ENCODE measurements around the gene SH2D2A. TPM values are rescaled to one million over a fixed set of nuclear protein-coding genes. Genes with fewer than 3 reads are reported as not detected.

SH2D2A gene
- total and polyA plus RNA-seq, 4 donors: 1.1 to 3.0 (median 2.0) TPM

- peaks cover 0 to 33% (median 6%) of the 10 kb centered on the region in 5 donors for H3K4me1 ChIP-seq (ENCODE audit: control insufficient read depth in 5 of 5, insufficient read depth in 5 of 5, low read length in 5 of 5)
- DNase-seq (peak in 2 of 3 donors; percentile 16 to 20), ATAC-seq (ENCODE audit: insufficient read depth, low FRiP score) (no peak)
- no peak overlapping the region for H3K4me3 ChIP-seq
- H3K9ac ChIP-seq (ENCODE audit: insufficient read depth in 1 of 2, low read length in 2 of 2): no peak overlapping the region
- peaks cover 6 to 77% (median 39%) of the 10 kb centered on the region in 3 donors for H3K27me3 ChIP-seq (ENCODE audit: control insufficient read depth in 3 of 3, insufficient read depth in 3 of 3, low read length in 2 of 3)
- no peaks in the 10 kb centered on the region for H3K36me3 ChIP-seq (ENCODE audit: control insufficient read depth in 4 of 4, insufficient read depth in 4 of 4, low read length in 4 of 4)
- no peak for TF ChIP-seq CTCF (IDR thresholded peaks at IDR 0.05; ENCODE audit: control extremely low read depth, extremely low read depth)
- H3K9me3 ChIP-seq (ENCODE audit: control insufficient read depth in 4 of 4, insufficient read depth in 3 of 4, low read length in 3 of 4): peaks cover 0 to 4% (median 0%) of the 10 kb centered on the region in 4 donors
- no peak overlapping the region for H3K27ac ChIP-seq (ENCODE audit: low read depth in 1 of 2, low read length in 1 of 2)
- 1 to 3% methylated on average over 33 of the region's 33 CpGs for WGBS, 2 donors
These were observed 43.0 kb upstream of the SH2D2A start for GRCh38 chr1:156859523-156860112.

DNA sequence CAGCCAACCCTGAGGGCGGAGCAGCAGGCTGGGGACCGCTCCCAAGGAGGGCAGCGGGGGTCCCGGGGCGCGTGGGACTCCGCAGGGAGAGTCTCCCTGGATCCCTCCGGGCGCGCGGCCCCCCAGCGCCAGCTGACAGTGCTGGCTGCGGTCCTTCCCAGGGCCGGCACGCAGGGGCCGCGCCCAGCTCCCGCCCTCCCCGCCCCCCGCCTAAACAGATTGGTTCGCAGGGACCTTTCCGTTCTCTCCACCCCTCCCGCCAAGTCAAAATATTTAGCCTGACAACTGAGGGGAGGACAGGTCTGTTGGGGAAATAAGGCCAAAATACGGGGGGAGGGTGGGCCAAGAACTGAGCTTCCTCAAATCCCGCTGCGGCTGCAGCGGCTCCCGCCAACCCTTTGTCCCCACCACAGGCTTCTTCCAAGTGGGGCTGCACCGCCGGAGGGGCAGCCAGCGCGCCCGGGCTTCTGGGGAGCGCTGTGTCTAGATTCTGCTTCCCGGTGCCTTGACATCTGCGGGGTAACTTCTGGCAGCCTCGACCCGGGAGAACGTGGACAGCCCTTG is 42.4 kb upstream of the SH2D2A start, which contains the start of gene INSRR:
INSRR (minus strand) TSS at position 159 of the 564 bp plus-strand sequence. CDS start 496 bp downstream, outside the sequence.
- TF ChIP-seq CTCF (IDR thresholded peaks at IDR 0.05; ENCODE audit: control extremely low read depth, extremely low read depth): no peak
- peaks cover 0 to 33% (median 6%) of the 10 kb centered on the region in 5 donors for H3K4me1 ChIP-seq (ENCODE audit: control insufficient read depth in 5 of 5, insufficient read depth in 5 of 5, low read length in 5 of 5)
- H3K27ac ChIP-seq (ENCODE audit: low read depth in 1 of 2, low read length in 1 of 2): no peak within 1 kb of the TSS
- DNase-seq: peak; percentile 9 to 26 (median 24)
- peaks cover 6 to 75% (median 39%) of the 10 kb centered on the region in 3 donors for H3K27me3 ChIP-seq (ENCODE audit: control insufficient read depth in 3 of 3, insufficient read depth in 3 of 3, low read length in 2 of 3)
- peaks cover 0 to 4% (median 0%) of the 10 kb centered on the region in 4 donors for H3K9me3 ChIP-seq (ENCODE audit: control insufficient read depth in 4 of 4, insufficient read depth in 3 of 4, low read length in 3 of 4)
- H3K4me3 ChIP-seq: no peak within 1 kb of the TSS
- 5 to 7% methylated on average over 37 to 39 of the region's 39 CpGs for WGBS, 2 donors
- H3K36me3 ChIP-seq (ENCODE audit: control insufficient read depth in 4 of 4, insufficient read depth in 4 of 4, low read length in 4 of 4): no peaks in the 10 kb centered on the region
- peak within 1 kb of the TSS in 1 of 2 donors; percentile 47 for H3K9ac ChIP-seq (ENCODE audit: insufficient read depth in 1 of 2, low read length in 2 of 2)
- ATAC-seq (ENCODE audit: insufficient read depth, low FRiP score): peak; percentile 31

DNA sequence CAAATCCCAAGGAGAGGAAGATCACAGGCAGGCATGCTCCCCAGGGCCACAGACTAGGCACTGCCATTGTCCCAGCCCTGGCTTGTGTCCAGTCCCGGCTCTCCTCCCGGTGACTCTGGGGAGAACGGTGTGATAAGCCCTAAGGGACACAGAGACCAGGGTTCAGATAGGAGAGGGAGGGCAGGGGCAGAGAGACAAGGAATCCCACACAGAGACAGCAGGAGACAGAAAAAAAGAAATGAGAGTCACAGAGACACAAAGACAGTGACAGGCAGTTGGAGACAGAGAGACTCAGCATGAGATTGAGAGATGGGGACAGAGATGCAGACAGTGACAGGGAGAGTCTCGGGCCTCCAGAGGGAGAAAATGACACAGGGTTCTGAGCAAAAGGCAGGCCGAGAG is 41.9 kb upstream of the SH2D2A start:
- WGBS, 2 donors: 27 to 42% methylated on average over 5 of the region's 5 CpGs
- peaks cover 0 to 33% (median 6%) of the 10 kb centered on the region in 5 donors for H3K4me1 ChIP-seq (ENCODE audit: control insufficient read depth in 5 of 5, insufficient read depth in 5 of 5, low read length in 5 of 5)
- H3K9ac ChIP-seq (ENCODE audit: insufficient read depth in 1 of 2, low read length in 2 of 2): peak overlapping the region in 1 of 2 donors; percentile 47
- TF ChIP-seq CTCF (IDR thresholded peaks at IDR 0.05; ENCODE audit: control extremely low read depth, extremely low read depth): no peak
- DNase-seq: no peak
- H3K9me3 ChIP-seq (ENCODE audit: control insufficient read depth in 4 of 4, insufficient read depth in 3 of 4, low read length in 3 of 4): peaks cover 0 to 2% (median 0%) of the 10 kb centered on the region in 4 donors
- no peak for ATAC-seq (ENCODE audit: insufficient read depth, low FRiP score)
- no peak overlapping the region for H3K27ac ChIP-seq (ENCODE audit: low read depth in 1 of 2, low read length in 1 of 2)
- no peaks in the 10 kb centered on the region for H3K36me3 ChIP-seq (ENCODE audit: control insufficient read depth in 4 of 4, insufficient read depth in 4 of 4, low read length in 4 of 4)
- no peak overlapping the region for H3K4me3 ChIP-seq
- H3K27me3 ChIP-seq (ENCODE audit: control insufficient read depth in 3 of 3, insufficient read depth in 3 of 3, low read length in 2 of 3): peaks cover 6 to 73% (median 34%) of the 10 kb centered on the region in 3 donors

Measured in lung (tissue), 12 donors.